ENCODE data around the gene TAF5L. TPM values are rescaled to one million over a fixed set of nuclear protein-coding genes. Genes with fewer than 3 reads are reported as not detected.

Gene TAF5L
- total RNA-seq, 3 donors from 2014 or later (not counting 1 experiment from before 2014, with no cell fraction given): 21.6 to 37.9 (median 32.7) TPM

- no peak overlapping the region for H3K27ac Mint-ChIP-seq
- H3K27ac ChIP-seq (ENCODE audit: low read length): no peak overlapping the region
Measured at GRCh38 chr1:229552732-229553131, 73.2 kb downstream of the TAF5L start.

GRCh38 chr1:229550812-229551567 is 74.9 kb downstream of the TAF5L start:
- H3K9me3 Mint-ChIP-seq: no peaks in the 10 kb centered on the region
- H3K4me1 Mint-ChIP-seq: peaks cover 31 to 35% of the 10 kb centered on the region in 2 donors
- no peak for TF ChIP-seq CTCF (IDR thresholded peaks at IDR 0.05)
- Histone ChIP-seq H3K9me3 (ENCODE audit: control insufficient read depth, insufficient read depth, low read length) (no peaks in the 10 kb centered on the region), H3K4me3 (ENCODE audit: low read length) (no peak overlapping the region), H3K27ac (ENCODE audit: low read length) (no peak overlapping the region), H3K4me1 (ENCODE audit: control insufficient read depth, insufficient read depth, low read length) (no peaks in the 10 kb centered on the region), H3K27me3 (ENCODE audit: control insufficient read depth, insufficient read depth, low read length) (no peaks in the 10 kb centered on the region), H3K36me3 (ENCODE audit: control insufficient read depth, insufficient read depth, low read length) (peaks cover 13% of the 10 kb centered on the region)
- no peak overlapping the region for H3K4me3 Mint-ChIP-seq
- 93% methylated on average over 3 of the region's 3 CpGs for WGBS (ENCODE audit: insufficient coverage)
- no peaks in the 10 kb centered on the region for H3K36me3 Mint-ChIP-seq
- no peaks in the 10 kb centered on the region for H3K27me3 Mint-ChIP-seq (ENCODE audit: low read depth in 2 of 2)
- intact Hi-C loops (cut with micrococcal nuclease): no loop called here
- ATAC-seq: no peak
- DNase-seq: no peak
- peak overlapping the region in 1 of 2 donors; percentile 25 for H3K27ac Mint-ChIP-seq

More at GRCh38 chr1:229552732-229553131, 73.2 kb downstream of the TAF5L start:
- WGBS (ENCODE audit: insufficient coverage): 89% methylated on average over 5 of the region's 5 CpGs
- Mint-ChIP-seq H3K36me3 (no peaks in the 10 kb centered on the region), H3K9me3 (no peaks in the 10 kb centered on the region), H3K27me3 (ENCODE audit: low read depth in 2 of 2) (no peaks in the 10 kb centered on the region), H3K4me1 (peaks cover 49% of the 10 kb centered on the region in 2 donors), H3K4me3 (no peak overlapping the region)
- Histone ChIP-seq H3K4me1 (ENCODE audit: control insufficient read depth, insufficient read depth, low read length) (peaks cover 14% of the 10 kb centered on the region), H3K27me3 (ENCODE audit: control insufficient read depth, insufficient read depth, low read length) (no peaks in the 10 kb centered on the region), H3K9me3 (ENCODE audit: control insufficient read depth, insufficient read depth, low read length) (no peaks in the 10 kb centered on the region), H3K4me3 (ENCODE audit: low read length) (no peak overlapping the region), H3K36me3 (ENCODE audit: control insufficient read depth, insufficient read depth, low read length) (no peaks in the 10 kb centered on the region)
- intact Hi-C loops (cut with micrococcal nuclease): no loop called here
- DNase-seq: no peak
- no peak for TF ChIP-seq CTCF (IDR thresholded peaks at IDR 0.05)
- no peak for ATAC-seq

- TF ChIP-seq CTCF (IDR thresholded peaks at IDR 0.05): no peak
- Mint-ChIP-seq H3K27ac (peak overlapping the region in 1 of 2 donors; percentile 22), H3K27me3 (ENCODE audit: low read depth in 2 of 2) (no peaks in the 10 kb centered on the region), H3K9me3 (no peaks in the 10 kb centered on the region), H3K36me3 (no peaks in the 10 kb centered on the region), H3K4me1 (peaks cover 10 to 18% of the 10 kb centered on the region in 2 donors), H3K4me3 (no peak overlapping the region)
- no peak for DNase-seq
- Histone ChIP-seq H3K9me3 (ENCODE audit: control insufficient read depth, insufficient read depth, low read length) (no peaks in the 10 kb centered on the region), H3K36me3 (ENCODE audit: control insufficient read depth, insufficient read depth, low read length) (peaks cover 23% of the 10 kb centered on the region), H3K27ac (ENCODE audit: low read length) (no peak overlapping the region), H3K4me3 (ENCODE audit: low read length) (no peak overlapping the region), H3K4me1 (ENCODE audit: control insufficient read depth, insufficient read depth, low read length) (no peaks in the 10 kb centered on the region), H3K27me3 (ENCODE audit: control insufficient read depth, insufficient read depth, low read length) (no peaks in the 10 kb centered on the region)
- WGBS (ENCODE audit: insufficient coverage): 98% methylated on average over 6 of the region's 7 CpGs
- intact Hi-C loops (cut with micrococcal nuclease): no loop called here
- no peak for ATAC-seq
Measured at GRCh38 chr1:229547542-229547941, 78.4 kb downstream of the TAF5L start.

All from natural killer cell (primary cell).